GM10248 (cell line): ENCODE results near the gene EXOC3L2.

Source experiments
- CTCF ChIA-PET: fragments of 300-600 bp; sonication (Branson Sonifier 250); formaldehyde crosslinking; extraction: SDS; loops from one replicate; lab custom pipeline; 2021; ENCODE audit warnings: antibody characterized with exemption; lab: Yijun Ruan, JAX
- POLR2A ChIA-PET: fragments of 350-650 bp; sonication (Branson Sonifier 250); formaldehyde crosslinking; extraction: SDS; loops from one replicate; lab custom pipeline; 2020; ENCODE audit warnings: antibody characterized with exemption; lab: Yijun Ruan, JAX
- DNase-seq: peaks from one replicate; pipeline ENCODE4 v3.0.0; 2012; ENCODE audit errors: extremely low spot score
- CTCF ChIP-seq: IDR thresholded peaks from 2 replicates; pipeline ENCODE4 v1.5.1; 2012; ENCODE audit warnings: mild to moderate bottlenecking, low read depth; ENCODE audit errors: extremely low read depth, missing control alignments, control extremely low read depth

EXOC3L2 gene

GRCh38 chr19:45262570-45262969 is 17.4 kb upstream of the EXOC3L2 start:
- ChIA-PET POLR2A (no interaction called here), CTCF (no interaction called here)
- no peak for DNase-seq
- TF ChIP-seq CTCF, result no peak

- no peak for DNase-seq
- TF ChIP-seq CTCF, result no peak
- ChIA-PET CTCF (interaction anchor here (1.2 to 2.2 kb wide), 2 partner anchors 10 to 81 kb away, joined by 3 to 8 read pairs; partner anchors contain the start of genes BLOC1S3 and TRAPPC6A), POLR2A (no interaction called here)
Measured at GRCh38 chr19:45258862-45259261, 13.7 kb upstream of the EXOC3L2 start.

- ChIA-PET POLR2A (no interaction called here), CTCF (interaction anchor here (0.9 kb wide), 1 partner anchor 70 kb away, joined by 3 read pairs; no protein-coding TSS in a partner anchor)
Measured at GRCh38 chr19:45256836-45257235, 11.6 kb upstream of the EXOC3L2 start.

GRCh38 chr19:45255611-45256157 is 10.5 kb upstream of the EXOC3L2 start:
- no peak for DNase-seq
- CTCF ChIA-PET, result no interaction called here
- POLR2A ChIA-PET, result no interaction called here
- no peak for TF ChIP-seq CTCF

More at GRCh38 chr19:45256836-45257235, 11.6 kb upstream of the EXOC3L2 start:
- no peak for TF ChIP-seq CTCF
- DNase-seq, result no peak

- CTCF ChIA-PET, result interaction anchor here (1.3 to 1.7 kb wide), 3 partner anchors 13 to 84 kb away, joined by 3 to 5 read pairs (median 4); no protein-coding TSS in a partner anchor
- POLR2A ChIA-PET, result no interaction called here
- DNase-seq, result no peak
- no peak for TF ChIP-seq CTCF
Measured at GRCh38 chr19:45254044-45254531, 8.9 kb upstream of the EXOC3L2 start.

GRCh38 chr19:45253396-45254027 is 8.3 kb upstream of the EXOC3L2 start:
- CTCF ChIA-PET, result interaction anchor here (1.7 kb wide), 2 partner anchors 13 to 85 kb away, joined by 4 to 5 read pairs; no protein-coding TSS in a partner anchor
- POLR2A ChIA-PET, result no interaction called here
- DNase-seq, result no peak

More at GRCh38 chr19:45253396-45254027, 8.3 kb upstream of the EXOC3L2 start:
- no peak for TF ChIP-seq CTCF
